HG03025 (cell line): ENCODE results near the gene FAHD2A.
"Not testable (repeated sequence)": the region's sequence is repeated elsewhere in the genome, so short reads cannot be mapped to it uniquely, and the experiment has no call there.

Experiments
- ATAC-seq: cut with Tn5 transposase; IDR thresholded peaks from one replicate; pipeline ENCODE4 v1.9.1; 2021; ENCODE audit warnings: mild to moderate bottlenecking, moderate library complexity; ENCODE audit not compliant: unreplicated experiment, low FRiP score

Gene FAHD2A

DNA sequence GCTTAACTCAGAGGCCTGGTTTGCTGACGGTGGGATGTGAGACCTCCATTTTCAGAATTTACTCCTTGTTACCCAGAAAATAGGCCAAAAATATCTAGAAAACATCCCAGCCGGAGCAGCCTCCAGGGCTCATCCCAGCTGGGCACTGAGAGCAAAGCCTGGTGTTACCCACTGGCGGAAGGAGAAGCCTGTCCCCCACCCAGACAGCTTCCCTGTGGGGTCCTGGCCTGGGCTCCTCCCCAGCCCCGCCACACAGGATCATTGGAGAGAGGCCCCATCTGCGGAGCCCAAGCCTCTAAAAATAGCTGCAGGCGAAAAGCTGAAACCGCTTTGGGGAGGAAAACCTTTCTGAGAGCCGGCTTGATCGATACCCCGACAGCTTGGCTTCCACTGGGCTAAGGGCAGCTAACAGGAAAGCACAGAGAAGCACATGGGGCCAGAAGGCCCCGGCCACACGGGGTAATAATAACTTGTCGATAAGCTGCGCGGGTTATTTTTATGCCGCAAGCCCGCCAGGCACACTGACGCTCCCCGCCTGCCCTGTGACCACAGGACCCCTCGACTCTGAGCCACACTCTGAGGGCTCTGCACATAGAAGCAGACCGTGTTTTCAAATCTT lies 26.9 kb upstream of the FAHD2A start:
- no peak for ATAC-seq

GRCh38 chr2:95376311-95377215 lies 25.9 kb upstream of the FAHD2A start:
- ATAC-seq = no peak

GRCh38 chr2:95377216-95378123 lies 25.0 kb upstream of the FAHD2A start:
- ATAC-seq = no peak

GRCh38 chr2:95378281-95378680 lies 24.2 kb upstream of the FAHD2A start:
- ATAC-seq = not testable (repeated sequence)

GRCh38 chr2:95379371-95379831 lies 23.1 kb upstream of the FAHD2A start:
- no peak for ATAC-seq

GRCh38 chr2:95380280-95380679 lies 22.2 kb upstream of the FAHD2A start:
- no peak for ATAC-seq

DNA sequence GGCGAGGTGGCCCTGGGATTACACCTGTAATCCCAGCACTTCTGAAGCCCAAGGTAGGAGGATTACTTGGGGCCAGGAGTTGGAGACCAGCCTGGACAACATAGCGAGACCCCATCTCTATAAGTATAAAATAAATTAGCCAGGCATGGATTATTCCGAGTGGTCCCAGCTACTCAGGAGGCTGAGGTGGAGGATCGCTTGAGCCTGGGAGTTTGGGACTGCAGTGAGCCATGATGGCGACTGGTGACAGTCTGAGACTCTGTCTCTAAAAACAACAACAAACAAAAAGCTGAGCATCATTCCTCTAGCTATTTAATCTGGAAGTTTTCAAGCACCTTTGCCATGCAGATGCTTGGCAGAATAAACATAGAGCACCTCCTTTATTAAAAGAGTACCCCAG lies 21.8 kb upstream of the FAHD2A start:
- ATAC-seq = no peak

- no peak for ATAC-seq
Observed at GRCh38 chr2:95381212-95382191, 21.0 kb upstream of the FAHD2A start.

DNA sequence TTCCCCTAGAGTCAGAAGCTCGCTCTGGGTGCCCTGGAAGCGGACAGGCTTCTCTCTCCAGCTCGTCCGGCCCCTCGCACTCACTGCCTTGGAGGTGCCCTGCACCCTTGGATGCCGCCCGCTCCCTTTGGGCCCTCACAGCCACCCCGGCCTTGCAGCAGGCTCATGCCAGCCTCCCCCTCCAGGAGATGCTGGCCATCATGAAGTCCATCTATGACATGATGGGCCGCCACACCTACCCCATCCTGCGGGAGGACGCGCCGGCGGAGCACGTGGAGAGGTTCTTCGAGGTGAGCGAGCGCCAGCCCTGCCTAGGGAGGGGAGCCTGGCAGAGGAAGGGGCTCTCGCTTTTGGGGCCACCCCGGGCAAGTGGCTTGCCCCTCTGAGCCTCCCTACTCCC lies 20.3 kb upstream of the FAHD2A start:
- no peak for ATAC-seq

- ATAC-seq = no peak
Observed at GRCh38 chr2:95382686-95383634, 19.5 kb upstream of the FAHD2A start.

- ATAC-seq = no peak
Observed at GRCh38 chr2:95383635-95384027, 18.9 kb upstream of the FAHD2A start.

DNA sequence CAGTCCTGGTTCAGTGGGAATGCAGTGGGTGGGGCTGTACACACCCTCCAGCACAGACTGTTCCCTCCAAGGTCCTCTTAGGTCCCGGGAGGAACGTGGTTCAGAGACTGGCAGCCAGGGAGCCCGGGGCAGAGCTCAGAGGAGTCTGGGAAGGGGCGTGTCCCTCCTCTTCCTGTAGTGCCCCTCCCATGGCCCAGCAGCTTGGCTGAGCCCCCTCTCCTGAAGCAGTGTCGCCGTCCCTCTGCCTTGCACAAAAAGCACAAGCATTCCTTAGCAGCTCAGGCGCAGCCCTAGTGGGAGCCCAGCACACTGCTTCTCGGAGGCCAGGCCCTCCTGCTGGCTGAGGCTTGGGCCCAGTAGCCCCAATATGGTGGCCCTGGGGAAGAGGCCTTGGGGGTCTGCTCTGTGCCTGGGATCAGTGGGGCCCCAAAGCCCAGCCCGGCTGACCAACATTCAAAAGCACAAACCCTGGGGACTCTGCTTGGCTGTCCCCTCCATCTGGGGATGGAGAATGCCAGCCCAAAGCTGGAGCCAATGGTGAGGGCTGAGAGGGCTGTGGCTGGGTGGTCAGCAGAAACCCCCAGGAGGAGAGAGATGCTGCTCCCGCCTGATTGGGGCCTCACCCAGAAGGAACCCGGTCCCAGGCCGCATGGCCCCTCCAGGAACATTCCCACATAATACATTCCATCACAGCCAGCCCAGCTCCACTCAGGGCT lies 17.5 kb upstream of the FAHD2A start:
- no peak for ATAC-seq

GRCh38 chr2:95385570-95385984 lies 16.9 kb upstream of the FAHD2A start:
- ATAC-seq = no peak

- ATAC-seq = no peak
Observed at GRCh38 chr2:95386031-95386430, 16.5 kb upstream of the FAHD2A start.

DNA sequence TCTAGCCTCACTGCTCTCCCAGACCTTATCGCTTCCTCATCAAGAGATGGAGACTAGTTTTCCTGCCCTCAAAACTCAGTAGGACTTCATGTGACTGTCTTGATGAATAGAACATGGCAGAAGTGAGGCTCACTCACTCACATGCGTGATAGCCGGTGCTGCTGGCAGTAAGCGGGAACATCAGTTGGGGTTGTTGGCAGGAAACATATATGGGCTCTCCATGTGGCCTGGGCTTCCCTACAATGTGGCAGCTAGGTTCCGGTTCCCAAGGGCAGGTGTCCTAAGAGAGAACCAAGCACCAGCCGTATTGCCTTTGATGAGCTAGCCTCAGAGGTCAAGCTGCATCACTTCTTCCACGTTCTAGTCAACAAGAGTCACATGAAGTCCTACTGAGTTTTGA lies 15.2 kb upstream of the FAHD2A start:
- ATAC-seq = no peak

GRCh38 chr2:95388091-95388692 lies 14.3 kb upstream of the FAHD2A start:
- ATAC-seq = no peak

GRCh38 chr2:95388856-95389244 lies 13.7 kb upstream of the FAHD2A start:
- no peak for ATAC-seq
